Activated CD4-positive, alpha-beta T cell treated with anti-CD3 and anti-CD28 coated beads, Interleukin-2, amount 50 U/mL, for 16 hours (primary cell): ENCODE measurements around the gene INHBE.
A peak's percentile ranks its signal among the peaks of the same experiment; 100 is the strongest.
"Not testable (repeated sequence)": the region's sequence is repeated elsewhere in the genome, so short reads cannot be mapped to it uniquely, and the experiment has no call there.

Experiments
- DNase-seq: peaks from one replicate; pipeline ENCODE4 v3.0.0-alpha.2; 2020

INHBE gene

GRCh38 chr12:57476993-57477709 is 22.0 kb downstream of the INHBE start:
- DNase-seq: no peak

GRCh38 chr12:57477710-57478681 is 22.9 kb downstream of the INHBE start:
- peak; percentile 60 for DNase-seq

- DNase-seq: no peak
These were observed 23.9 kb downstream of the INHBE start for GRCh38 chr12:57479043-57479375.

GRCh38 chr12:57479376-57480115 is 24.4 kb downstream of the INHBE start, which contains the start of gene ARHGAP9:
TSS of gene ARHGAP9 (minus strand) at chr12:57479866. CDS start at chr12:57479406, 460 bp downstream.
- peak; percentile 71 for DNase-seq

GRCh38 chr12:57481671-57482070 is 26.6 kb downstream of the INHBE start:
- DNase-seq: no peak

GRCh38 chr12:57483466-57483865 is 28.4 kb downstream of the INHBE start:
- DNase-seq: no peak

- DNase-seq: no peak
These were observed 30.6 kb downstream of the INHBE start for GRCh38 chr12:57485695-57486094.

- no peak for DNase-seq
These were observed 32.0 kb downstream of the INHBE start for GRCh38 chr12:57487055-57487596.

- DNase-seq: peak; percentile 98
These were observed 32.7 kb downstream of the INHBE start, which contains the start of gene MARS1 for GRCh38 chr12:57487597-57488401. TSS of gene MARS1 (plus strand) at chr12:57488068. CDS start at chr12:57488091, 23 bp downstream.

GRCh38 chr12:57488402-57489156 is 33.5 kb downstream of the INHBE start:
- no peak for DNase-seq

- no peak for DNase-seq
These were observed 34.1 kb downstream of the INHBE start for GRCh38 chr12:57489157-57489641.

- no peak for DNase-seq
These were observed 35.0 kb downstream of the INHBE start for GRCh38 chr12:57490126-57490525.

GRCh38 chr12:57491393-57492280 is 36.5 kb downstream of the INHBE start:
- no peak for DNase-seq

- DNase-seq: not testable (repeated sequence)
These were observed 40.1 kb downstream of the INHBE start for GRCh38 chr12:57495051-57495701.

- peak; percentile 45 for DNase-seq
These were observed 41.7 kb downstream of the INHBE start for GRCh38 chr12:57496822-57497221.

GRCh38 chr12:57497223-57498131 is 42.4 kb downstream of the INHBE start:
- no peak for DNase-seq

GRCh38 chr12:57498132-57498502 is 43.0 kb downstream of the INHBE start:
- no peak for DNase-seq

- no peak for DNase-seq
These were observed 43.5 kb downstream of the INHBE start for GRCh38 chr12:57498571-57498970.
